Stomach (tissue), 9 donors: ENCODE measurements around the gene PRDM5. TPM values are rescaled to one million over a fixed set of nuclear protein-coding genes. Genes with fewer than 3 reads are reported as not detected.

Source experiments
- DNase-seq, 2 donors: peaks; one replicate each; pipeline versions ENCODE4 v3.0.0 to v3.0.0-alpha.2; 2013 to 2019
- H3K27ac ChIP-seq, 5 donors: fragments of 200-600 bp in 4 of 5; sonication (generic) in 4 of 5; one replicate each; pipeline ENCODE4 v1.5.1; 2013 to 2019; ENCODE audit warnings: mild to moderate bottlenecking in 1 of 5, moderate library complexity in 1 of 5
- H3K27me3 ChIP-seq, 3 donors: fragments of 200-600 bp; sonication (generic); one replicate each; pipeline ENCODE4 v1.5.1; 2017 to 2019; ENCODE audit warnings: mixed run types in 1 of 3
- H3K36me3 ChIP-seq, 4 donors: fragments of 200-600 bp; sonication (generic); 1 replicate in 3 of 4; 2 replicates in 1 of 4; pipeline ENCODE4 v1.5.1; 2016 to 2019
- H3K4me1 ChIP-seq, 4 donors: fragments of 200-600 bp; sonication (generic); one replicate each; pipeline ENCODE4 v1.5.1; 2016 to 2019
- H3K4me3 ChIP-seq, 4 donors: fragments of 200-600 bp; sonication (generic) in 3 of 4; one replicate each; pipeline ENCODE4 v1.5.1; 2016 to 2019; ENCODE audit warnings: mild to moderate bottlenecking in 1 of 4
- H3K9me3 ChIP-seq, 4 donors: fragments of 200-600 bp; sonication (generic); one replicate each; pipeline ENCODE4 v1.5.1; 2016 to 2019
- EP300 ChIP-seq: sonication (generic); formaldehyde crosslinking; IDR thresholded peaks from one replicate; pipeline ENCODE4 v1.6.1; 2017; ENCODE audit warnings: antibody characterized with exemption
- POLR2A ChIP-seq, 4 donors: fragments of 450-650 bp; IDR thresholded peaks; one replicate each; pipeline ENCODE4 v1.6.1; 2016; ENCODE audit warnings: antibody characterized with exemption in 4 of 4, control low read depth in 2 of 4, mild to moderate bottlenecking in 1 of 4, moderate library complexity in 1 of 4
- POLR2AphosphoS5 ChIP-seq, 3 donors: sonication (generic); formaldehyde crosslinking; IDR thresholded peaks; one replicate each; pipeline ENCODE4 v1.6.1; 2016; ENCODE audit warnings: antibody characterized with exemption in 3 of 3
- WGBS, 5 donors: extraction: QIAGEN DNeasy Blood & Tissue Kit in 3 of 5; methylation state at CpG; one replicate each; pipeline versions ENCODE4 v1.1.5 to v1.1.7; 2013 to 2018; 5-methylcytosine and 5-hydroxymethylcytosine counted together
- intact Hi-C: fragments of 100-400 bp; cut with DNase I; formaldehyde crosslinking; loops from one replicate; pipeline ENCODE4 v1.15.1; 2023; ENCODE audit warnings: low total_unique reads
- polyA plus RNA-seq, 3 donors: library from polyadenylated mRNA; stranded (reverse); fragments of 200-250 nt; gene quantifications; one replicate each; pipeline ENCODE4 v1.2.3, GENCODE V29; 2013
- total RNA-seq, 5 donors: library from RNA; depleted of rRNA; stranded (reverse); fragments of >200 nt; gene quantifications; one replicate each; pipeline versions ENCODE4 v1.1.0 to v1.2.3, GENCODE V29; 2014 to 2016
- TF ChIP-seq, protein P1 (sequence below), 7 experiments: fragments of 450-650 bp in 4 of 7; fragments of 200-600 bp in 3 of 7; sonication (generic) in 3 of 7; IDR thresholded peaks; one replicate each; pipeline ENCODE4 v1.5.1; 2016 to 2019; ENCODE audit warnings: antibody characterized with exemption in 7 of 7, control low read depth in 2 of 7, mild to moderate bottlenecking in 1 of 7
- donor health status: healthy with polysubstance abuse.
- donor health status: Bipolar disorder and iron deficiency.
- donor health status: healthy.

The PRDM5 gene
- total and polyA plus RNA-seq, 8 donors, result 1.5 to 64.7 (median 10.7) TPM

DNA sequence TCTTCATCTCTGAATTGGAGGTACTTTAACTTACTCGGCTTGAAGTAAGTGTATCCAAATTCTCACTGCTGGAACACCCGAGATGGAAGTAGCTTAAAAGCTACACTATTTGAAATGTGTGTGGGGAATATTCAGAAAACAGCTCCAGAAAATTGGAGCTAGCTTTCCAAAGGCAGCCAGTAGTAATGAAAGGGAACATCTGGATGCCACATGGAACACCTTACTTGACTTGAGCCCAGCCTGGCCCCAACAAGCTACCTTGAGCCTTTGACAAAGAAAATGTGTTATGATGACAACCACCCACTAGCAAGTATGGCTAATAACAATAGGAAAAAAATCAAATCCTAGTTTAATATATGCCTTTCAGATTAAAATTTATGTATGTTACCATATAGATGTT lies 161.5 kb downstream of the PRDM5 start:
- Histone ChIP-seq H3K27ac (no peak overlapping the region), H3K9me3 (no peaks in the 10 kb centered on the region), H3K27me3 (no peaks in the 10 kb centered on the region), H3K4me3 (no peak overlapping the region), H3K36me3 (no peaks in the 10 kb centered on the region), H3K4me1 (peaks cover 0 to 4% (median 0%) of the 10 kb centered on the region in 4 donors)
- no peak for TF ChIP-seq POLR2AphosphoS5 (IDR thresholded peaks at IDR 0.05)
- TF ChIP-seq POLR2A (IDR thresholded peaks at IDR 0.05), result no peak
- no peak for TF ChIP-seq EP300
- TF ChIP-seq, protein P1, sequence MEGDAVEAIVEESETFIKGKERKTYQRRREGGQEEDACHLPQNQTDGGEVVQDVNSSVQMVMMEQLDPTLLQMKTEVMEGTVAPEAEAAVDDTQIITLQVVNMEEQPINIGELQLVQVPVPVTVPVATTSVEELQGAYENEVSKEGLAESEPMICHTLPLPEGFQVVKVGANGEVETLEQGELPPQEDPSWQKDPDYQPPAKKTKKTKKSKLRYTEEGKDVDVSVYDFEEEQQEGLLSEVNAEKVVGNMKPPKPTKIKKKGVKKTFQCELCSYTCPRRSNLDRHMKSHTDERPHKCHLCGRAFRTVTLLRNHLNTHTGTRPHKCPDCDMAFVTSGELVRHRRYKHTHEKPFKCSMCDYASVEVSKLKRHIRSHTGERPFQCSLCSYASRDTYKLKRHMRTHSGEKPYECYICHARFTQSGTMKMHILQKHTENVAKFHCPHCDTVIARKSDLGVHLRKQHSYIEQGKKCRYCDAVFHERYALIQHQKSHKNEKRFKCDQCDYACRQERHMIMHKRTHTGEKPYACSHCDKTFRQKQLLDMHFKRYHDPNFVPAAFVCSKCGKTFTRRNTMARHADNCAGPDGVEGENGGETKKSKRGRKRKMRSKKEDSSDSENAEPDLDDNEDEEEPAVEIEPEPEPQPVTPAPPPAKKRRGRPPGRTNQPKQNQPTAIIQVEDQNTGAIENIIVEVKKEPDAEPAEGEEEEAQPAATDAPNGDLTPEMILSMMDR (IDR thresholded peaks at IDR 0.05), result no peak
- DNase-seq, result no peak
- 76 to 94% (median 87%) methylated on average over 2 of the region's 2 CpGs for WGBS, 5 donors
- intact Hi-C loops, result no loop called here

DNA sequence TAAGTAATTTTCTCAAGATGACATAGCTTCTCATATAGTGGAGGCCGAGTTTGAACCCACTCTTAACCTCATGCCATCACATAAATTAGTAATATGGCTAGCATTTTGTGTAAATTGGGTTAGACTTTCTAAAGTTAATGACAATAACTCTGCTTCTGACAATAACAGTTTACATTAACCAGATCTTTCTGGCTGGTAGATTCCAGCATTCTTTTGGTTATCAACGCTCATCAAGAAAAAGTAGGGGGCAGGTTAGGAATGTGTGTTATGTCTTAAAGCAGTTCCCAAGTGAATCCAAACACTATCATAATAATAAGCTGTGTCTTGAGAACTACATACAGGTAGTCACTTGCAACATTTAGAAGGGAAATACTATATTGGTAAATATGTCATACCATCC lies 162.5 kb downstream of the PRDM5 start:
- no peaks in the 10 kb centered on the region for H3K27me3 ChIP-seq
- H3K36me3 ChIP-seq, result no peaks in the 10 kb centered on the region
- H3K27ac ChIP-seq, result no peak overlapping the region
- no peaks in the 10 kb centered on the region for H3K4me1 ChIP-seq
- H3K9me3 ChIP-seq, result no peaks in the 10 kb centered on the region
- 77 to 85% (median 78%) methylated on average over 2 of the region's 2 CpGs for WGBS, 5 donors
- intact Hi-C loops, result no loop called here
- no peak for DNase-seq
- H3K4me3 ChIP-seq, result no peak overlapping the region
- TF ChIP-seq POLR2A (IDR thresholded peaks at IDR 0.05) (no peak), EP300 (no peak)
- TF ChIP-seq, protein P1 (IDR thresholded peaks at IDR 0.05), result no peak

- Histone ChIP-seq H3K27ac (no peak overlapping the region), H3K4me1 (no peaks in the 10 kb centered on the region), H3K36me3 (peaks cover 0 to 14% (median 0%) of the 10 kb centered on the region in 4 donors), H3K4me3 (no peak overlapping the region), H3K27me3 (no peaks in the 10 kb centered on the region), H3K9me3 (peaks cover 0 to 2% (median 0%) of the 10 kb centered on the region in 4 donors)
- TF ChIP-seq EP300 (no peak), POLR2AphosphoS5 (IDR thresholded peaks at IDR 0.05) (no peak), POLR2A (IDR thresholded peaks at IDR 0.05) (no peak)
- TF ChIP-seq, protein P1 (IDR thresholded peaks at IDR 0.05), result no peak
- intact Hi-C loops, result no loop called here
- 68 to 85% (median 80%) methylated on average over 1 of the region's 1 CpG for WGBS, 5 donors
- no peak for DNase-seq
Observed at GRCh38 chr4:120755864-120756263, 166.7 kb downstream of the PRDM5 start.

DNA sequence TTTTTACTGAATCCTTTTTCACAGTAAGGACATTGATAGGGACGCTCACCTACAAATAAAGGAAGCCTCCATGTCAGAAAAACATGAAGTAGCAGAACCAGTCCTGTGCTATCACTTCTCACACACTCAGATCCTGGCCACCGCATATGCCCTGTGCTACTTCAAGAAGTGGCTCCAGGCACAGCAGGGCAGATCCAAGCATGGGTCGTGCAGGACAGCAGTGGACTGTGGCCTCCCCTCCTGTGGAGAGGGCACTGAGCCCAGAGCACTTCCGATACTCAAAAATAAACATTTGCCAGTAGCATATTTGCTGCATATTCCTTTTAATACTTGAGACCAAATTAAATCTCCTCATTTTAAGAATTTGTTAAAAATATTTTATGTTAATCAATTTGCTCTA lies 167.9 kb downstream of the PRDM5 start:
- TF ChIP-seq POLR2AphosphoS5 (IDR thresholded peaks at IDR 0.05) (no peak), POLR2A (IDR thresholded peaks at IDR 0.05) (no peak), EP300 (no peak)
- TF ChIP-seq, protein P1 (IDR thresholded peaks at IDR 0.05), result no peak
- no peaks in the 10 kb centered on the region for H3K4me1 ChIP-seq
- intact Hi-C loops, result no loop called here

More for the DNA sequence above, 167.9 kb downstream of the PRDM5 start:
- H3K36me3 ChIP-seq, result peaks cover 0 to 26% (median 0%) of the 10 kb centered on the region in 4 donors
- peaks cover 0 to 11% (median 5%) of the 10 kb centered on the region in 4 donors for H3K9me3 ChIP-seq
- WGBS, 5 donors, result 49 to 68% (median 62%) methylated on average over 4 of the region's 4 CpGs
- H3K27ac ChIP-seq, result no peak overlapping the region
- DNase-seq, result no peak
- no peaks in the 10 kb centered on the region for H3K27me3 ChIP-seq
- H3K4me3 ChIP-seq, result no peak overlapping the region
